ENCODE data around the gene CCDC57.

The CCDC57 gene

DNA sequence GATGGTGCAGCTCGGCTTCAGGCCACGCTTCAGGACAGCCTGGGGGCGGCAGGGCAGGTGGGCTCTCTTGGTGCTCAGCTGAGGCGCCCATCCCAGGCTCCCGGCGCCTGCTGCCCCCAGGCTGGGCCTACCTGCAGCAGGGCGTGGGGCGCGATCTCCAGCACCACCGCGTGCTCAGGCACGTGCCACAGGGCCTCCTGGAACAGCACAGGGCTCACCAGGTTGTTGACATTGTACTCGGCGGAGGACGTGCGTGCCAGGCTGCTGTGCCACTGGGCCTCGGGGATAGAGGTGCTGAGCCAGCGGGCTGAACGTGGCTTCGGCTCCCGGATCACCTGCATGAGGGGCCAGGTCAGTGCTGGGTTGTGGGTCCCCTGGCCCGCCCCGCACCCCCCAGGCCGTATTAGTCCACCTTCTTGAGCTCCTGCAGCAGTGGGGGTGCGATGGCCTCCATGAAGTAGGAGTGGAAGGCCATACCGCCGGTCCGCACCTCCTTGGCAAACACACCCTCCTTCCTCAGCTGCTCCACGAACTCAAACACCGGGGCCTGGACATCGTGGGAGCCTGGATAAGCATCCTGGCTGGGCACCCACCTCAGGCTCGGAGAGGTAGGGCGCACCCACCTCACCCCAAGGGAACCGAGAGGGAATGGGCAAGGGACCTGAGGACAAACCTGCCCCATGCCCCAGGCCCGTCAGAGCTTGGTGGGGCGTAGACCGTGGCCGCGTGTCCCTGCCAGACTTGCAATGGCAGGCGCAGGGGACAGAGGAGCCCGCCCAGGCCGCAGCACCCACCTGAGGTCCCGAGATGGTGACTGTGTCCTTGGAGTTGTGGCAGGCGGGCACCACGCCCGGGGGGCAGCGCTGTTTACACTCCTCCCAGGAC is 123.6 kb downstream of the CCDC57 start:
- no peak for DNase-seq

DNA sequence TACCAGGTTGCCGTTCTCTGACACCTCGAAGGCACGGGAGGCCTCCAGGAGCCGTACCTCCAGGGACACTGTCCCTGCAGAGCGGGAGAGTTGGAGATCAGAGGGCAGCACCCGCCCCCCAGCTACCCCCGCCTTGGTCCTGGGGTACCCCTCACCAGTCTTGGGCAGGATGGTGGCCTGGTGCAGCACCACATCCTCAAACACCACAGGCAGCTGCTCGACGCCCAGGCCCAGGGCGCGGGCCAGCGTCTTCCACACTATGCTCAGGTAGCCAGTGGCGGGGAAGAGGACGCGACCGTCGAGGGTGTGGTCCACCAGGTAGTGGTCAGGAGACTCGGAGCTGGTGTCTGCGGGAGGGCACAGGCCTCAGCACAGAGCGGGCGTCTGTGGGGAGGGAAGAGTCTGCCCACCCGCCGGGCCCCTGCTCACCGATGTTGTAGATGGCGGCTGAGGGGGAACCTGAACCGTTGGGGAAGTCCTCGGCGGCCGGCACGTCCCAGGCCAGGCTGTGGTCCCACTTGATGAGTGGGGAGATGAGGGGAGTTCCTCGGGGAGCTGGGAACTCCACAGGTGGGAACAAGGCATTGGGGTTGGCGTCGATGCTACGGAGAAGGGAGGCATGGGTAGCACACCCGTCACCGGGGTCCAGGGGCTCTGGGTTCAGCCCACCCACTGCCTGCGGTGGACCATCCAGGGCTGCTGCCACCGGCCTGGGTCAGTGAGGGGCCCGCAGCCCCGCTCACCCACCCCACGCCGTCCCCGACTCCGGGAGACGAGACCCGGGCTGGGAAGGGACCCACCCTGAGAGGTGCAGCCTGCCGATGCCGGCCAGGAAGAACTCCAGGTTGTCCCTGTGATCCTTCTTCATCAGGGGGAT is 124.4 kb downstream of the CCDC57 start:
- no peak for DNase-seq

DNA sequence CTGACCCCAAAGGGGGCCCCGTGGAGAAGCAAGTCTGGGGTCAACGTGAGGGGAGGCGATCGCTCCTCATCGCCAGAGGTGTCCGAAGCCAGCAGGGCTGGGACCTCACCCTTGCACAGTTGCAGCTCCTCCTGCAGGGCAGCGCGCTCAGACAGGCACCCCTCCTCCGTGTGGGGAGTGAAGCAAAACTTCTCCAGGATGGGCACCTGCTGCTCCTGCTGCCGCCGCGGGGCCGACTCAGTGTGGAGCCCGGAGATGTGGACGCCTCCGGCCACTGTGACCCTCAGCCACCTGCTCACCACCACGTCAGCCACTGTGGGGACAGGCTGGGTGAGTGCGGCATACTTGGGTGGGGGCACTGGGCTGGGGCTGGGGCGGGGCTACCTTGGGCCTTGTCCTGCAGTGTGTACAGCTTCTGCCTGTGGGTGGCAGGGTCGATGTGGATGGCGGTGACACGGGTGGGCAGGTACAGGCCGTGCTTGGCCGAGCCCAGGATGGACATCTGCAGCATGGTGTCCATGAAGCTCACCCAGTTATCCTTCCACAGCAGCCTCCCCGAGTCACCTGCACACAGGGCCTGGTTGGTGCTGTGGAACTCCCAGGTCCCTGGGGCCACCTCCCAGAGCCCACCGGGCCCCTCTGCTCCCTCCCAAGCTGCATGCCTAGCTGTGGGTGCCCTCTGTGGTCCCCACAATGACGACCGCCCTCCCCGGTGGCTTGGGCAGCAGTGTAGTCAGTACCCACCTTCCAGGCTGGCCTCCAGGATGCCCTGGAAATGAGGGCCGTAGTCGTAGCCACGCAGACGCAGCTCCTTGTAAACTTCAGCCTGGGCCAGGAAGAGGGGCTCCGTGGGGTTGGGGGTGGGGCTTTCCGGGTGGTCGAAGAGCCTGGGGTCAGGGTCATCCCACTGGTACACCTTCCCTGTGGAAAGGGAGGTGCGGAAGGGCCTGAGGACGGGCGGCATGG is 125.4 kb downstream of the CCDC57 start:
- DNase-seq, result no peak

DNA sequence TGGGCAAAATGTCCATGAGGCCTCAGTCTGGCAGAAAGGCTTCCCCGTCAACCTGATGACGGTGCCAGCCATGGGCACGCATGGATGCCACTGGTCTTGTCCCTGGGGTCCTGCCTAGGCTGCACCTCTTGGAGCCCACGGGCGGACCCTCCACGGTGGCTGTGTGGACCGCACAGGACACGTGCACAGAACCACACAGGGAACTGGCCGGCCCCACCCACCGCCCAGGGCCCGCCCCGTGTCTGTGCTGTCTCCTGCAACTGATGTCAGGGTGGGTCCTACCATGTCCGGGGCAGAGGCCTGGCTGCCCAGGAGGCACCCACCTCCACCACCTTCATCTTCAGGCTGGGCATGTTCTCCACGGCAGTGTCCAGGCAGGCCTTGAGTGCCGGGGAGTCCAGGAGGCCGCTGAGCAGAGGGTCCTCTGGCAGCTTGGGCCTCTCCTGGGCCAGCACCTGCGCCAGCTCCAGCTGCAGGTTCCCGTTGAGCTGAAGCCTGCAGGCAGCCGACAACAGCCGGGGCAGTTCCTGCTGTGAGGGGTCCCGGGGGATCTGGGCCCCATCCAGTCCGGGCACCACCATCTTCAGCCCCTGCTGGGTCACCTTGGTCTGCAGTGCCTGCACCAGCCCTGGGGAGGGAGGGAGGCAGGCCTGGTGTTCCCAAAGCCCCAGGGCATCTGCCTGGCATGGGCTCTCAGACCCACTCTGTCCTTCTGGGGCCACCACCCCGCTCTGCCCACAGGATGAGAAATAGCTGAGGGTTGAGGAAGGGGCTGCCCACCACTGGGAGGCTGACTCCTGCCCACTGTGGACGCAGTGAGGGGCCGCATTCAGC is 126.5 kb downstream of the CCDC57 start:
- no peak for DNase-seq

DNA sequence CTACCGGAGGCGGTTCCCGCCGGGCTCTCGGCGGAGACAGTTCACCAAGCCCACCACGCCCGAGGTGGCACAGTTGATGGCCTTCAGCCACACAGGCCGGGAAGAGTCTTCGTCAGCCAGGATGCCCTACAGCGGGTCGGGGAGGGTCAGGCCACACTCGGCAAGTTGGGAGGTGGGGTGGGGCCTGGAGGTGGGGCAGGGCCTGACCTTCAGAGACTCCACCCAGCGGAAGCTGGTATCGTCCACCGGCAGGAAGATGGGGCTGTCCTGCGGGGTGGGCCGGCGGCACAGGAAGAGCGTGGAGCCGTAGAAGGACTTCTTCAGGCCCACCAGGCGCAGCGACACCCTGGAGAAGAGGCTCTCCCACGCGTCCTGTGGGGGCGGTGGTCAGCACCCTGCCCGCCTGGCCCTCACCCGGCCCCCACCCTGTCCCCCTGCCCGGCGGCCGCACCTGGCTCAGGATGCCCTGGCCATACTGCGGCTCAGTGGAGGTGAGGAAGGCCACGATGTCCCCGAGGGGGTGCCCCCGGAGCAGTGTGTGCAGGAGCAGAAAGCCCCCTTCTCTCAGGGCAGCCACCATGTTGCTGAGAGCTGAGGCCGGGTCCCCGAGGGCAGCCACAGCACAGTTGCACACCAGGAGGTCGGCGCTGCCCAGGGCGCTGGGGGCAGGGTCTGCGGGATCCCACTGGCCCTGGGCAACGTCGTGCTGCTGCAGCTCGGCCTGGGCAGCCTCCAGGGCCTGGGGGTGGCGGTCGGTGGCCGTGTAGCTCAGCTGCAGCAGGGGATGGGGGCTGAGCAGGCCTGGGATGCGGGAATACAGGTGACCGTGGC is 127.4 kb downstream of the CCDC57 start:
- no peak for DNase-seq

DNA sequence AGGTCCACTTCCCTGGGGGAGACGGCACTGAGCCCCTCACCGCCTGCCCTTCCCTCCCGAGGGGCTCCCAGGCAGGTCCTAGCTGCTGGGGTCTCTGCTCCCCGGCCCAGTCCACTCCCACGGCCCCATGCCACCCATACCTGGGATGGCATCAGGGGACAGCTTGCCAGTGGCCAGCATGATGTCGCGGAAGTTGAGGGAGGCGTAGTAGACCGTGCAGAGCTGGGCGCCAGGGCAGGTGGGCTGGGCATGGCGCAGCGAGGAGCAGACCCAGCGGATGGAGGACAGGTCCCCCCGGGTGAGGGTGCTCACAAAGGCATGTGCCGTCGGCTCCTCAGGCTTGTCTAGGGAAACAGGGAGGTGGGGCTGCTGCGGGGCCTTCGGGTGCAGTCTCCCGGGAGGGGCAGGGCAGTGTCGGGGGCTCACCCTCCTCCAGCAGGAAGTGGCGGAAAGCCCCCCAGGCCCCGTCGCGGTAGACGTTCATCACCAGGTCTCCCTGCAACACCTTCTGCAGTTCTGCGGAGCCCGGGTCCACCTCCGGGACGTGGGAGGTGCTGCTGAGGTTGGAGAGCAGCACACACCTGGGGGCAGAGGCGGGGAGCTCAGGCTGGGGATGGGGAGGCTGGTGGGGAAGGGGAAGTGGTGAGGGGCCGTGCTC is 128.1 kb downstream of the CCDC57 start:
- no peak for DNase-seq

DNA sequence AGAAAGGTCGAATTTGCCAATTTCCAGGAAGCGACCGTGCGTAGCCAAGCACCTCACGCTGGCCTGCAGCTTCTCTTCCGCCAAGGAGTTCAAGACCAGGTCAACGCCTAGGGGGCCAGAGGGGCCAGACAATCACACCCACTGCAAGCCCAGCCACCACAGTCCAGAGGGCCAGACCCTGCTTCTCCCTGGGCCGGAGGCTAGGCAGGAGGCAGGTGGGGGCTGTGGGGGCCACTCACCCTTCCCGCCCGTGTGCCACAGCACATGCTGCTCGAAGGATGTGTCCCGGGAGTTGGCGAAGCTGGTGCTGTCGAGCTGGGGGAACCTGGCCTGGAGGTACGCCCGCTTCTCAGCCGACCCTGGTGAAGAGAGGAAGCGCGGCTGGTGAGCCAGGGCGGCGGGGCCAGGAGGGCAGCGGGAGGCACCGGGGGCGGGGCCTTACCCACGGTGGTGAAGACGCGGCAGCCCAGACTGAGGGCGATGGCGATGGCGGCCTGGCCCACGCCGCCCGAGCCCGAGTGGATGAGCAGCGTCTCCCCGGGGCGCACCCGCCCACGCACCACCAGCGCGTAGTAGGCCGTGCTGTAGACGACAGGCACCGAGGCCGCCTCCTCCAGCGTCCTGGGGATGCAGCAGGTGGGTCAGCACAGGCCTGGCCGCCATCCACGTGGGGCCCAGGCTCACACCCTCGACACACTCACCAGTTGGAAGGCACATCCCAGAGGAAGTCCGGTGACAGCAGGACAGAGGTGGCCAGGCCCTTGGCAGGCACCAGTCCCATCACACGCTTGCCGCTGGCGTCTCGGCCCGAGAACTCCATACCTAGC is 128.9 kb downstream of the CCDC57 start:
- DNase-seq, result no peak

DNA sequence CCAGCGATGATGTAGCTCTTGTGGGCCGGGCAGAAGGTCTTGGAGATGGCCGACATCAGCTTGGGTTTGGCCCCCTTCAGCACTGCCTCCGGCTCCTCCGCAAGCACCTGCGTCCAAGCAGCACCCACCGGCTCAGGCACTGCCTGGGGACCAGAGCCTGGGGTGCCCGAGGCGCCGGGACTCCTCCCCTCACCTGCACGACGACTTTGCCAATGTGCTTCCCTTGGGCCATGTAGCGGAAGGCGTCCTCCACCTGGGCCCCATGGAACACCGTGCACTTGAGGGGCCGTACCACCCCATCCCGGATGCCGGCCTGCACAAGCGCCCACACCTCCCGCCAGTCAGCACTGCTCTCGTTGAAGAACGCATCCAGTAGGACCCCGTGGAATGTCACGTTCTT is 129.6 kb downstream of the CCDC57 start:
- DNase-seq, result no peak

DNA sequence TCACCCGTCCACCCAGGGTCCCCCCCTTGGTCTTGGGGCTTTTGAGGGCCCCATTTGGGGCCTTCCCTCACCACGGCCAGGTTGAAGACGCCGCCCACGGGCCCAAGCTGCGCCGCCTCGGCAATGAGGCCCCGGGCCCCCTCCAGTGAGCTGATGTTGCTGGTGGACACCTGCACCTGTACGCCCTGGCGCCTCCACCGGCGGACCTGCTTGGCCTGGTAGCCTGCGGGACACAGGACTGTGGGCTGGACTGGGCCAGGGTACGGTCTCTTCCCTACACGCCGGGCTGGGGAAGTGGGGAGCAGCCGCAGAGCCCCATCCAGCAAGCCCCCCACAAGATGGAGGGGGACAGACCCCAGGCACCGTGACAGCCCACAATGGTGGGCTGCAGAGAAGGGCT is 130.2 kb downstream of the CCDC57 start:
- no peak for DNase-seq

DNA sequence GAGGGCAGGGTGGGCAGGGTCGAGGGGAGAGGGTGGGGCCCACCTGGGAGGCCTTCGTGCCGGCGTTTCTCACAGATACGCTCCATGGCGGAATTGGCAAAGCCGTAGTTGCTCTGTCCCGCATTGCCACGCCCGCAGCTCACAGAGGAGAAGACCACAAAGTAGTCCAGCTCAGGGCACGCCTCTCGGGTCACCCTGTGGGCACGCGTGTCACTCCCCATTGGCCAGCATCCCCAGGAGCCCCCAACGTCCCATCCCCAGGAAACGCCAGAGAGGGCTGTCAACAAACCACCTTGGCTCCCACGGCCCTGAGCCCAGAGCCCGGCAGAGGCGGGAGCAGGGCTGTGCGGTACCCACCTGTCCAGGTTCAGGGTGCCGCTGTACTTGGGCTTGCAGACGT is 130.7 kb downstream of the CCDC57 start:
- DNase-seq, result no peak

DNA sequence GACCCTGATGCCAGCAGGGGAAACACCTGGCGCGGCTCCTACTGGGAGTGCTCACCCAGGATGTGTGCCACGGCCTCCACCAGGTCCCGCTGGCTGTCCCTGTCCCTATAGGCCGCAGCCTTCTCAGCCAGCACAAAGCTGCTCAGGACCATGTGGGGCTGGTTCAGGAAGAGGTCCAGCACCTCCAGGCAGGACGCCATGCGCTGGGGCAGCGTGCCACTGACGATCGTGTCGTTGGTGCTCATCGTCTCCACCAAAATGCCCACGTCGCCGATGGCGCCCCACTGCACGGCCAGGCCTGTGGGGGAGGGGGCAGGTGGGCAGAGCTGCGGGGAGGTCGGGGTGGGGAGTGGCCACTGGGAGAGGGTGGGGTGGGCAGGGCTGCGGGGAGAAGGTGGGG is 131.1 kb downstream of the CCDC57 start:
- no peak for DNase-seq

DNA sequence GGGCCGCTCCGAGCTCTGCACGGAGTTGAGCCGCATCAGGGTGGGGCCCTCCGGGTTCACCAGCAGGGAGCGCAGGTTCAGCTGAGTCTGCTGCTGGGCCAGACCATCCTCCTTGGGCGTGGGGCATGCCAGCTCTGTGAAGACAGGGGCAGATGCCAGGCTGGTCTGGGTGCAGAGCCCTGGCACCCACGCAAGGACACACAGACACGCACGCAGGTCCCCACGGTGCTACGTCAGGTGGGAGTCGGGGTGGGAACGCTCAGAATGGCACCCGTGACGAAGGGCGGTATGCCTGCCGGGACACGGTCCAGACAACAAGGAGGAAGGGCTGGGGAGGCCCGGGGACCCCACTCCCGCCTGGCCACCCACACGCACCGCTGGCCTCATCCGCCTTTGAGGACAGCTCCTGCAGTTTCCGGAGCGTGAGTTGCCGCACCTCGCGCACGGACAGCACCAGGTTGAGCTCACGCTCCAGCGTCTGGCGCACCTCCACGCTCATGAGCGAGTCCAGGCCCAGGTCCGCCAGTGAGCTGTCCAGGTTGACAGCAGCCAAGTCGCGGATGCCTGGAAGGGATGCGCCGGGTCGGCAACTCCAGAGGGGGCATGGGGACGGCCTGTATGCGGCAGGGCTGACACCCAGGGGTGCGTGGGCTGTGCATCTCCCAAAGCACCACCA is 131.7 kb downstream of the CCDC57 start:
- no peak for DNase-seq

DNA sequence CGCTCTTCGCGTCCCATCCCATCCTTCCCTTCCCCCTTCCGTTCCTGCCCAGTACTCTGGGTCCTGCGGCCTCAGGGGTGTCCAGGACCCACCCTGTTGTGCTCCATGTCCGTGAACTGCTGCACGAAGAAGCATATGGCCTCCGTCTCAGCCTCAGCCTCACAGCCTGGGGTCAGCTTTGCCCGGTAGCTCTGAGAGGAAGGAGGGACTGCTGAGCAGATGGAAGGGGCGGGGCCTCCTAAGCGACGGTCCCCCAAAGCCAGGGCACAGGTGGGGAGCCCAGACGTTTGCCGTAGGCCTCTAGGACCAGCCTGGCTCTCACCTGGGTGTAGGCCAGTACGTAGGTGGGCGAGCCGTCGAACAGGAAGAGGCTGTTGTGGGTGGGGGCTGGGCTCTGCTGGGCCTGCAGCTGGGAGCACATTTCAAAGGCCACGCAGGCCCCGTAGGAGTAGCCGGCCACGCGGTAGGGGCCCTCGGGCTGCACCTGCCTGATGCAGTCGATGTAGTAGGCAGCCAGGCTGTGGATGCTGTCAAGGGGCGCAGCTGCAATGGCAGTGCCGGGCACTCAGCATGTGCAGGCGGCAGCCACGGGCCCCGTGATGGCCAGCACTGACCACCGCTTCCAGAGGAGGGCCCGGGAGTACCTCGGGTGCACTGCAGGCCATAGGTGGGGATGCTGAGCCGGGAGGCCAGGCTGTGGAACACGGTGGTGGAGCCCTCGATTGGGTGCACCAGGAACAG is 132.4 kb downstream of the CCDC57 start:
- no peak for DNase-seq

DNA sequence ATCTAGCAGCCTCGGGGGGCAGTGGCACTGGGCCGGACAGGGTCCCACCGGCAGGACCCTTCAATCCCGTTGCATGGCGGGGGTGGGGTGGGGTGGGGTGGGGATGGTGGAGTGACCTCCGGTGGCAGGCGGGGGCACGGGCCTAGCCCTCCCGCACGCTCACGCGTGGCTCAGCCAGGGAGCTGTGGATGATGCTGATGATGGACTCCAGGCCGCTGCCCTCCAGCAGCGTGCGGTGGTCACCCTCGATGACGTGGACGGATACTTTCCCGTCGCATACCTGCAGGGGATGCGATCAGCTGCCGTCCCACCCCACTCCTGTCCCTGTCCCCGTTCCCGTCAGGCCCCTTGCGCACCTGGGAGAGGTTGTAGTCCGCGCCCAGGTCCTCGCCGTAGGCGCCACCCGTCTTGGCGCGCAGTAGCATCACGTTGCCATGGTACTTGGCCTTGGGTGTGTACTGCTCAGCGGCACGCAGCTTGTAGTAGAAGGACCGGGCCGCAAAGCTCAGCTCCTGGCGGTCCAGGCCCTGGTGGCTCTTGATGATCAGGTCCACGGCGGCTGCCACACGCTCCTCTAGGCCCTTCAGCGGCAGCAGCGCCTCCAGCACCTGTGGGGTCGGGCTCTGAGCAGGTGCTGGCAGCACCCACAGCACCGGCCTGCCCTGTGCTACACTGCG is 133.5 kb downstream of the CCDC57 start:
- DNase-seq, result no peak

DNA sequence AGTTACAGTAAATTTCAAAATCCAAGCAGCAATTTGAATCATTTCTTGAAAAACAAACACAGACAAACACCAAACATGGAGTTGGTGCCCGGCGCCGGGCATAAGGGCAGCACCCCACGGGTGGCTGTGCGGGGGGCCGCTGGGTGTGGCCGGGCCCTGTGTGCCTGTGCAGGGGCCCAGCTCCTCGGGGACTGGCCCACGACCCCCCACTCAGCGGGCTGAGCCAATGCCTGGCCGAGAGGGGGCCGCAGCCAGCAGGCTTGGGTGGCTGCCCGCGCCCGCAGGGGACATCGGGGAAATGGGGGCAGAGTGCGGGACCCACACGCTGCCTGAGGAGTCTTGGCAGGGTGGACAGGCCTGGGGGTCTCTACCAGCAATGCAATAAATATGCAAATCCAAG is 134.2 kb downstream of the CCDC57 start:
- no peak for DNase-seq

DNA sequence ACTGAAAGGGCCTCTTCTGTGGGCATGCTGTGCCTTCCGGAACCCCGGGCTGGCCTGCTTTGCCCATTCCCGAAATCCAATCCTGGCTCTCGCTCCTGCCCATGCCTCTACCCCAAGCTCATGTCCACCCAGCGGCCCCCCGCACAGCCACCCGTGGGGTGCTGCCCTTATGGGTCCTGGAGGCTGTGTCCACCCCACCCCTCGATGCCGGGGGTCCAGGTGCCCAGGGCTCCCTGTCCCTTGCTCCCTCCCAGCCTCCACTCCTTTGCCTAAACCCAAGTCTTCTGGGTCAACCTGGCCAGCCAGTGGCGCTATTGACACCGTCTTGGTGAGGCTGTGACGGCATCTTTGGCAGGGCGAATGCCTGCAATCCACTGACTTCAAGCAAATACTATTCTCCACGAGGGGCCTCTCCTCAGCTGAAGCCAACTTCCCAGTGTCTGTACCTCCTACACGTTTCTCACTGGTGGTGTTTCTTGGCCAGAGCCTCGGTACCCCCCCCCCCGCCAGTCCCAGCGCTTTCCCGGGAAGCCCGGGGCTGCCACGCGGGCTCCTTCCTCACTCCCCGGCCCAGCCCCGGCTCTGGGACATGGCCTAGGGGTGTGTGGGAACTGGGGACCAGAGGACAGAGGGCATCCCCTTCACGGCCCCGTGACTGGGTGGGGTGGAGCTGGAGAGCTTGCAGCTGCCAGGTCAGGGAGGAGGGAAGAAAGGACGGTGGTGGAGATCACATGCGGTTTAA is 134.9 kb downstream of the CCDC57 start:
- DNase-seq, result no peak
